ENCODE data around the gene RCVRN.

DNA sequence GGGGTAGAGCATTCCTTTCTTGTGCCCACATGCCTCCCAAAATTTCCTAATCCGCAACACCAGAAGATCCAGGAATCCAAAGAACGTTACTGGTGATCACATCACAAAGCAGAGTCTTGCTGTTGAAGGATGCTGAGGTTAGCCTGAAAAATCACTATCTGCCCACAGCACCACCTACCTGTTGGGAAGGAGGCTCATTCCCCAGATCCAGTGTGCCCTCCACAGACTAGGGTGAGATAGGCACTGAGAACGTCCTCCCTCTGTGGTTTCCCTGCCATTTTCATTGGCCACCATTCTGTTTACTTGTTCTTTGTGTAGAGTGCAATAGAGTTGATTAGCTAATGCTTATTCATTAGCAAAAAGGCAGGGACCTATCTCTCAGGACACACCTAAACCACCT, 30.3 kb downstream of the RCVRN start:
- TF ChIP-seq, protein P1, sequence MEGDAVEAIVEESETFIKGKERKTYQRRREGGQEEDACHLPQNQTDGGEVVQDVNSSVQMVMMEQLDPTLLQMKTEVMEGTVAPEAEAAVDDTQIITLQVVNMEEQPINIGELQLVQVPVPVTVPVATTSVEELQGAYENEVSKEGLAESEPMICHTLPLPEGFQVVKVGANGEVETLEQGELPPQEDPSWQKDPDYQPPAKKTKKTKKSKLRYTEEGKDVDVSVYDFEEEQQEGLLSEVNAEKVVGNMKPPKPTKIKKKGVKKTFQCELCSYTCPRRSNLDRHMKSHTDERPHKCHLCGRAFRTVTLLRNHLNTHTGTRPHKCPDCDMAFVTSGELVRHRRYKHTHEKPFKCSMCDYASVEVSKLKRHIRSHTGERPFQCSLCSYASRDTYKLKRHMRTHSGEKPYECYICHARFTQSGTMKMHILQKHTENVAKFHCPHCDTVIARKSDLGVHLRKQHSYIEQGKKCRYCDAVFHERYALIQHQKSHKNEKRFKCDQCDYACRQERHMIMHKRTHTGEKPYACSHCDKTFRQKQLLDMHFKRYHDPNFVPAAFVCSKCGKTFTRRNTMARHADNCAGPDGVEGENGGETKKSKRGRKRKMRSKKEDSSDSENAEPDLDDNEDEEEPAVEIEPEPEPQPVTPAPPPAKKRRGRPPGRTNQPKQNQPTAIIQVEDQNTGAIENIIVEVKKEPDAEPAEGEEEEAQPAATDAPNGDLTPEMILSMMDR (IDR thresholded peaks at IDR 0.05) = no peak
- TF ChIP-seq POLR2A (IDR thresholded peaks at IDR 0.05) = no peak

All from lower leg skin (tissue), 3 donors.